Activated T-helper 1 cell treated with anti-CD3 and anti-CD28 coated beads, Interleukin-2, amount 50 U/mL, for 16 hours (primary cell): ENCODE results near the gene CD276.
"Not testable (repeated sequence)": the region's sequence is repeated elsewhere in the genome, so short reads cannot be mapped to it uniquely, and the experiment has no call there.

Experiments used
- DNase-seq, 2 donors: peaks; one replicate each; pipeline ENCODE4 v3.0.0-alpha.2; 2020; ENCODE audit warnings: low read depth in 1 of 2, low spot score in 1 of 2

Gene CD276

GRCh38 chr15:73684581-73685455, 635 bp downstream of the CD276 start:
- DNase-seq: no peak

- no peak for DNase-seq
Measured at GRCh38 chr15:73685981-73686380, 1.8 kb downstream of the CD276 start.

GRCh38 chr15:73686781-73687256, 2.6 kb downstream of the CD276 start:
- DNase-seq: no peak

- no peak for DNase-seq
Measured at GRCh38 chr15:73687351-73687750, 3.2 kb downstream of the CD276 start.

- DNase-seq: no peak
Measured at GRCh38 chr15:73688455-73688854, 4.3 kb downstream of the CD276 start.

- no peak for DNase-seq
Measured at GRCh38 chr15:73691396-73691795, 7.2 kb downstream of the CD276 start.

GRCh38 chr15:73694419-73694818, 10.2 kb downstream of the CD276 start:
- no peak for DNase-seq

GRCh38 chr15:73695773-73696640, 11.8 kb downstream of the CD276 start:
- no peak for DNase-seq

GRCh38 chr15:73696641-73697001, 12.4 kb downstream of the CD276 start:
- no peak for DNase-seq

- peak; percentile 55 to 60 for DNase-seq
Measured at GRCh38 chr15:73697033-73697467, 12.9 kb downstream of the CD276 start.

- no peak for DNase-seq
Measured at GRCh38 chr15:73699249-73700040, 15.3 kb downstream of the CD276 start.

GRCh38 chr15:73700041-73700842, 16.1 kb downstream of the CD276 start:
- DNase-seq: peak; percentile 48 to 58

- DNase-seq: not testable (repeated sequence)
Measured at GRCh38 chr15:73702311-73703239, 18.4 kb downstream of the CD276 start.

- DNase-seq: not testable (repeated sequence)
Measured at GRCh38 chr15:73703601-73704000, 19.4 kb downstream of the CD276 start.

GRCh38 chr15:73704142-73704868, 20.1 kb downstream of the CD276 start:
- DNase-seq: not testable (repeated sequence)

- peak; percentile 35 to 36 for DNase-seq
Measured at GRCh38 chr15:73704869-73705645, 20.9 kb downstream of the CD276 start.

GRCh38 chr15:73708691-73709090, 24.5 kb downstream of the CD276 start:
- DNase-seq: no peak

- DNase-seq: no peak
Measured at GRCh38 chr15:73709241-73709640, 25.1 kb downstream of the CD276 start.
